GM23338 (cell line): ENCODE results near the gene TEDC2.

Experiments used
- CREB1 ChIP-seq: fragments of 250-450 bp; sonication (Bioruptor Pico); IDR thresholded peaks from 2 replicates; pipeline ENCODE4 v1.5.0; 2020; ENCODE audit warnings: low read depth, mild to moderate bottlenecking, moderate library complexity
- CTCF ChIP-seq, 2 experiments: fragments of 200-600 bp in 1 of 2; sonication (generic) in 1 of 2; conservative IDR thresholded peaks; 2 replicates each; pipeline versions ENCODE4 v1.5.1 to v1.6.1; 2016 to 2017; ENCODE audit warnings: antibody characterized with exemption in 2 of 2, low read depth in 2 of 2, mild to moderate bottlenecking in 2 of 2, moderate library complexity in 1 of 2
- ETS1 ChIP-seq: IDR thresholded peaks from 2 replicates; pipeline ENCODE4 v1.6.1; 2016; ENCODE audit warnings: antibody characterized with exemption
- EZH2 ChIP-seq: fragments of 200-600 bp; sonication (generic); IDR thresholded peaks from one replicate; pipeline ENCODE4 v1.8.0; 2017; ENCODE audit warnings: antibody characterized with exemption, mild to moderate bottlenecking, low read depth; ENCODE audit not compliant: unreplicated experiment
- EZH2phosphoT487 ChIP-seq: fragments of 200-600 bp; sonication (generic); IDR thresholded peaks from one replicate; pipeline ENCODE4 v1.8.1; 2018; ENCODE audit warnings: antibody characterized with exemption; ENCODE audit not compliant: unreplicated experiment
- POLR2AphosphoS5 ChIP-seq: IDR thresholded peaks from 2 replicates; pipeline ENCODE4 v1.6.1; 2016; ENCODE audit warnings: antibody characterized with exemption, low read depth
- STAT1 ChIP-seq: IDR thresholded peaks from one replicate; pipeline ENCODE4 v1.6.1; 2016; ENCODE audit warnings: antibody characterized with exemption; ENCODE audit not compliant: unreplicated experiment
- TF ChIP-seq, protein P1 (sequence below): IDR thresholded peaks from one replicate; pipeline ENCODE4 v1.6.1; 2018; ENCODE audit warnings: antibody characterized with exemption; ENCODE audit not compliant: unreplicated experiment

GRCh38 chr16:2487903-2488531 lies 28.1 kb downstream of the TEDC2 start:
- TF ChIP-seq CTCF (conservative IDR thresholded peaks at IDR 0.05; ENCODE audit: low read depth in 2 of 2): no peak
- TF ChIP-seq EZH2: no peak
- TF ChIP-seq CREB1 (CRISPR knock-in tag): no peak
- TF ChIP-seq POLR2AphosphoS5: no peak
- TF ChIP-seq, protein P1, sequence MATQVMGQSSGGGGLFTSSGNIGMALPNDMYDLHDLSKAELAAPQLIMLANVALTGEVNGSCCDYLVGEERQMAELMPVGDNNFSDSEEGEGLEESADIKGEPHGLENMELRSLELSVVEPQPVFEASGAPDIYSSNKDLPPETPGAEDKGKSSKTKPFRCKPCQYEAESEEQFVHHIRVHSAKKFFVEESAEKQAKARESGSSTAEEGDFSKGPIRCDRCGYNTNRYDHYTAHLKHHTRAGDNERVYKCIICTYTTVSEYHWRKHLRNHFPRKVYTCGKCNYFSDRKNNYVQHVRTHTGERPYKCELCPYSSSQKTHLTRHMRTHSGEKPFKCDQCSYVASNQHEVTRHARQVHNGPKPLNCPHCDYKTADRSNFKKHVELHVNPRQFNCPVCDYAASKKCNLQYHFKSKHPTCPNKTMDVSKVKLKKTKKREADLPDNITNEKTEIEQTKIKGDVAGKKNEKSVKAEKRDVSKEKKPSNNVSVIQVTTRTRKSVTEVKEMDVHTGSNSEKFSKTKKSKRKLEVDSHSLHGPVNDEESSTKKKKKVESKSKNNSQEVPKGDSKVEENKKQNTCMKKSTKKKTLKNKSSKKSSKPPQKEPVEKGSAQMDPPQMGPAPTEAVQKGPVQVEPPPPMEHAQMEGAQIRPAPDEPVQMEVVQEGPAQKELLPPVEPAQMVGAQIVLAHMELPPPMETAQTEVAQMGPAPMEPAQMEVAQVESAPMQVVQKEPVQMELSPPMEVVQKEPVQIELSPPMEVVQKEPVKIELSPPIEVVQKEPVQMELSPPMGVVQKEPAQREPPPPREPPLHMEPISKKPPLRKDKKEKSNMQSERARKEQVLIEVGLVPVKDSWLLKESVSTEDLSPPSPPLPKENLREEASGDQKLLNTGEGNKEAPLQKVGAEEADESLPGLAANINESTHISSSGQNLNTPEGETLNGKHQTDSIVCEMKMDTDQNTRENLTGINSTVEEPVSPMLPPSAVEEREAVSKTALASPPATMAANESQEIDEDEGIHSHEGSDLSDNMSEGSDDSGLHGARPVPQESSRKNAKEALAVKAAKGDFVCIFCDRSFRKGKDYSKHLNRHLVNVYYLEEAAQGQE: no peak
- no peak for TF ChIP-seq ETS1
- TF ChIP-seq EZH2phosphoT487: no peak
- no peak for TF ChIP-seq STAT1
